WTC11 (cell line): ENCODE measurements around the gene GRPEL1. TPM values are rescaled to one million over a fixed set of nuclear protein-coding genes. Genes with fewer than 3 reads are reported as not detected.

Experiments
- ATAC-seq: fragments of 200-7000 bp; cut with Tn5 transposase; 2 replicates; pipeline ENCODE4 v1.10.0; 2021; ENCODE audit warnings: mild to moderate bottlenecking, moderate library complexity
- CTCF ChIA-PET: fragments of 300-600 bp; sonication (Branson Sonifier 250); formaldehyde crosslinking; loops from one replicate; lab custom pipeline; 2021; ENCODE audit warnings: antibody characterized with exemption; lab: Charles Lee
- POLR2A ChIA-PET: fragments of 350-600 bp; sonication (Branson Sonifier 250); formaldehyde crosslinking; loops from one replicate; lab custom pipeline; 2021; ENCODE audit warnings: antibody characterized with exemption; lab: Charles Lee
- DNase-seq: peaks from one replicate; pipeline ENCODE4 v3.0.0; 2021; ENCODE audit warnings: low spot score
- H3K27ac Mint-ChIP-seq: 2 replicates; pipeline ENCODE4 v1.8.0; 2021; ENCODE audit warnings: mixed read lengths
- H3K27me3 Mint-ChIP-seq: 2 replicates; pipeline ENCODE4 v1.8.0; 2021; ENCODE audit warnings: low read depth, mild to moderate bottlenecking, moderate library complexity, mixed read lengths
- H3K36me3 Mint-ChIP-seq: 2 replicates; pipeline ENCODE4 v1.8.0; 2021; ENCODE audit warnings: mixed read lengths
- H3K4me1 Mint-ChIP-seq: 2 replicates; pipeline ENCODE4 v1.8.0; 2022; ENCODE audit warnings: mixed read lengths
- H3K4me3 Mint-ChIP-seq: 2 replicates; pipeline ENCODE4 v1.8.0; 2021; ENCODE audit warnings: mild to moderate bottlenecking, moderate library complexity, mixed read lengths
- H3K9me3 Mint-ChIP-seq: 2 replicates; pipeline ENCODE4 v1.8.0; 2021; ENCODE audit warnings: mixed read lengths
- CBFB ChIP-seq: sonication (generic); formaldehyde crosslinking; IDR thresholded peaks from 2 replicates; pipeline ENCODE4 v1.8.1; 2022; ENCODE audit warnings: mild to moderate bottlenecking, low read depth, missing genetic modification reagents
- EMX1 ChIP-seq: fragments of 250-450 bp; sonication (Bioruptor Pico); IDR thresholded peaks from 2 replicates; pipeline ENCODE4 v1.8.0; 2021; ENCODE audit warnings: mild to moderate bottlenecking
- JUN ChIP-seq: sonication (generic); formaldehyde crosslinking; IDR thresholded peaks from 2 replicates; pipeline ENCODE4 v1.8.0; 2023; ENCODE audit warnings: mild to moderate bottlenecking, missing genetic modification reagents
- RELA ChIP-seq: sonication (generic); formaldehyde crosslinking; IDR thresholded peaks from 2 replicates; pipeline ENCODE4 v1.8.1; 2022; ENCODE audit warnings: missing genetic modification reagents, mild to moderate bottlenecking, borderline replicate concordance
- ZNF219 ChIP-seq: sonication (generic); formaldehyde crosslinking; IDR thresholded peaks from 2 replicates; pipeline ENCODE4 v1.8.0; 2023; ENCODE audit warnings: missing genetic modification reagents, mild to moderate bottlenecking, borderline replicate concordance
- ZNF232 ChIP-seq: sonication (generic); formaldehyde crosslinking; IDR thresholded peaks from 2 replicates; pipeline ENCODE4 v1.8.0; 2022; ENCODE audit warnings: mild to moderate bottlenecking, missing genetic modification reagents
- ZNF263 ChIP-seq: sonication (generic); formaldehyde crosslinking; IDR thresholded peaks from 2 replicates; pipeline ENCODE4 v1.8.1; 2022; ENCODE audit warnings: low read depth, mild to moderate bottlenecking, moderate library complexity, missing genetic modification reagents
- ZNF423 ChIP-seq: fragments of 250-450 bp; sonication (Bioruptor Pico); IDR thresholded peaks from 2 replicates; pipeline ENCODE4 v2.1.2; 2022; ENCODE audit warnings: mild to moderate bottlenecking, moderate library complexity
- total RNA-seq: library from RNA; stranded (reverse); gene quantifications from 3 replicates; pipeline ENCODE4 v1.2.3, GENCODE V29; 2021
- TF ChIP-seq, protein P1 (sequence below): sonication (generic); formaldehyde crosslinking; IDR thresholded peaks from 2 replicates; pipeline ENCODE4 v1.8.1; 2023; ENCODE audit warnings: mild to moderate bottlenecking, missing genetic modification reagents
- TF ChIP-seq, protein P2 (sequence below): sonication (generic); formaldehyde crosslinking; conservative IDR thresholded peaks from 2 replicates; pipeline ENCODE4 v1.8.1; 2022; ENCODE audit warnings: mild to moderate bottlenecking, missing genetic modification reagents
- TF ChIP-seq, protein P3 (sequence below): sonication (generic); formaldehyde crosslinking; IDR thresholded peaks from 2 replicates; pipeline ENCODE4 v1.8.0; 2022; ENCODE audit warnings: missing genetic modification reagents
- TF ChIP-seq, protein P4 (sequence below): sonication (generic); formaldehyde crosslinking; IDR thresholded peaks from 2 replicates; pipeline ENCODE4 v1.8.0; 2023; ENCODE audit warnings: missing genetic modification reagents
- TF ChIP-seq, protein P5 (sequence below): sonication (generic); formaldehyde crosslinking; IDR thresholded peaks from 2 replicates; pipeline ENCODE4 v1.8.1; 2023; ENCODE audit warnings: mild to moderate bottlenecking, missing genetic modification reagents
- TF ChIP-seq, protein P6 (sequence below): sonication (generic); formaldehyde crosslinking; IDR thresholded peaks from 2 replicates; pipeline ENCODE4 v1.8.1; 2023; ENCODE audit warnings: mild to moderate bottlenecking, missing genetic modification reagents, moderate library complexity
- TF ChIP-seq, protein P7 (sequence below): sonication (generic); formaldehyde crosslinking; IDR thresholded peaks from 2 replicates; pipeline ENCODE4 v1.8.0; 2023; ENCODE audit warnings: missing genetic modification reagents, mild to moderate bottlenecking, borderline replicate concordance

The GRPEL1 gene
- total RNA-seq, 1 experiment from 2014 or later: 50.0 TPM

DNA sequence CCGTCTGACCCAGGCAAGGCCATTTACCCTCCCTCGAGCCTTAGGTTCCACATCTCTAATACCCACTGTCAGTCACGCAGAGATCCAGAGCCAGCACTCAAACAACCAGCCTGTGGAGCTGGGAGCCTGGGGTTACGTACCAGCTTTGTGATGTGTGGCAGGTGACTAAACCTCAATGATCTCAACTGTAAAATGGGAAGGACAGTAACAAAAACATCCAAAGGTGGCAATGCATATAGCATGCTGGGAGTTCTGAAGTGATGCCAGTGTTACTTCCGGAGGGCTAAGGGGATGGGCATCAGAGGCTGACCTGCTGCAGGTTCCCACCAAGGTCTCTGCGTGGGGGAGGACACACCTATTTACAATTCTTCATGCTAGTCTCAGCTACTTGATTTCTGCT, 6.0 kb downstream of the GRPEL1 start:
- TF ChIP-seq JUN (CRISPR knock-in tag) (no peak), EMX1 (CRISPR knock-in tag) (no peak), ZNF232 (CRISPR knock-in tag) (no peak), CBFB (CRISPR knock-in tag) (no peak), ZNF423 (CRISPR knock-in tag) (no peak), ZNF219 (CRISPR knock-in tag) (no peak), ZNF263 (CRISPR knock-in tag) (no peak), RELA (no peak)
- TF ChIP-seq, protein P1, sequence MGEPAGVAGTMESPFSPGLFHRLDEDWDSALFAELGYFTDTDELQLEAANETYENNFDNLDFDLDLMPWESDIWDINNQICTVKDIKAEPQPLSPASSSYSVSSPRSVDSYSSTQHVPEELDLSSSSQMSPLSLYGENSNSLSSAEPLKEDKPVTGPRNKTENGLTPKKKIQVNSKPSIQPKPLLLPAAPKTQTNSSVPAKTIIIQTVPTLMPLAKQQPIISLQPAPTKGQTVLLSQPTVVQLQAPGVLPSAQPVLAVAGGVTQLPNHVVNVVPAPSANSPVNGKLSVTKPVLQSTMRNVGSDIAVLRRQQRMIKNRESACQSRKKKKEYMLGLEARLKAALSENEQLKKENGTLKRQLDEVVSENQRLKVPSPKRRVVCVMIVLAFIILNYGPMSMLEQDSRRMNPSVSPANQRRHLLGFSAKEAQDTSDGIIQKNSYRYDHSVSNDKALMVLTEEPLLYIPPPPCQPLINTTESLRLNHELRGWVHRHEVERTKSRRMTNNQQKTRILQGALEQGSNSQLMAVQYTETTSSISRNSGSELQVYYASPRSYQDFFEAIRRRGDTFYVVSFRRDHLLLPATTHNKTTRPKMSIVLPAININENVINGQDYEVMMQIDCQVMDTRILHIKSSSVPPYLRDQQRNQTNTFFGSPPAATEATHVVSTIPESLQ (CRISPR knock-in tag): no peak
- TF ChIP-seq, protein P2, sequence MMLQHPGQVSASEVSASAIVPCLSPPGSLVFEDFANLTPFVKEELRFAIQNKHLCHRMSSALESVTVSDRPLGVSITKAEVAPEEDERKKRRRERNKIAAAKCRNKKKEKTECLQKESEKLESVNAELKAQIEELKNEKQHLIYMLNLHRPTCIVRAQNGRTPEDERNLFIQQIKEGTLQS: no peak
- TF ChIP-seq, protein P3, sequence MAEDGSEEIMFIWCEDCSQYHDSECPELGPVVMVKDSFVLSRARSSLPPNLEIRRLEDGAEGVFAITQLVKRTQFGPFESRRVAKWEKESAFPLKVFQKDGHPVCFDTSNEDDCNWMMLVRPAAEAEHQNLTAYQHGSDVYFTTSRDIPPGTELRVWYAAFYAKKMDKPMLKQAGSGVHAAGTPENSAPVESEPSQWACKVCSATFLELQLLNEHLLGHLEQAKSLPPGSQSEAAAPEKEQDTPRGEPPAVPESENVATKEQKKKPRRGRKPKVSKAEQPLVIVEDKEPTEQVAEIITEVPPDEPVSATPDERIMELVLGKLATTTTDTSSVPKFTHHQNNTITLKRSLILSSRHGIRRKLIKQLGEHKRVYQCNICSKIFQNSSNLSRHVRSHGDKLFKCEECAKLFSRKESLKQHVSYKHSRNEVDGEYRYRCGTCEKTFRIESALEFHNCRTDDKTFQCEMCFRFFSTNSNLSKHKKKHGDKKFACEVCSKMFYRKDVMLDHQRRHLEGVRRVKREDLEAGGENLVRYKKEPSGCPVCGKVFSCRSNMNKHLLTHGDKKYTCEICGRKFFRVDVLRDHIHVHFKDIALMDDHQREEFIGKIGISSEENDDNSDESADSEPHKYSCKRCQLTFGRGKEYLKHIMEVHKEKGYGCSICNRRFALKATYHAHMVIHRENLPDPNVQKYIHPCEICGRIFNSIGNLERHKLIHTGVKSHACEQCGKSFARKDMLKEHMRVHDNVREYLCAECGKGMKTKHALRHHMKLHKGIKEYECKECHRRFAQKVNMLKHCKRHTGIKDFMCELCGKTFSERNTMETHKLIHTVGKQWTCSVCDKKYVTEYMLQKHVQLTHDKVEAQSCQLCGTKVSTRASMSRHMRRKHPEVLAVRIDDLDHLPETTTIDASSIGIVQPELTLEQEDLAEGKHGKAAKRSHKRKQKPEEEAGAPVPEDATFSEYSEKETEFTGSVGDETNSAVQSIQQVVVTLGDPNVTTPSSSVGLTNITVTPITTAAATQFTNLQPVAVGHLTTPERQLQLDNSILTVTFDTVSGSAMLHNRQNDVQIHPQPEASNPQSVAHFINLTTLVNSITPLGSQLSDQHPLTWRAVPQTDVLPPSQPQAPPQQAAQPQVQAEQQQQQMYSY (CRISPR knock-in tag): no peak
- TF ChIP-seq, protein P4, sequence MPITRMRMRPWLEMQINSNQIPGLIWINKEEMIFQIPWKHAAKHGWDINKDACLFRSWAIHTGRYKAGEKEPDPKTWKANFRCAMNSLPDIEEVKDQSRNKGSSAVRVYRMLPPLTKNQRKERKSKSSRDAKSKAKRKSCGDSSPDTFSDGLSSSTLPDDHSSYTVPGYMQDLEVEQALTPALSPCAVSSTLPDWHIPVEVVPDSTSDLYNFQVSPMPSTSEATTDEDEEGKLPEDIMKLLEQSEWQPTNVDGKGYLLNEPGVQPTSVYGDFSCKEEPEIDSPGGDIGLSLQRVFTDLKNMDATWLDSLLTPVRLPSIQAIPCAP: no peak
- TF ChIP-seq, protein P5, sequence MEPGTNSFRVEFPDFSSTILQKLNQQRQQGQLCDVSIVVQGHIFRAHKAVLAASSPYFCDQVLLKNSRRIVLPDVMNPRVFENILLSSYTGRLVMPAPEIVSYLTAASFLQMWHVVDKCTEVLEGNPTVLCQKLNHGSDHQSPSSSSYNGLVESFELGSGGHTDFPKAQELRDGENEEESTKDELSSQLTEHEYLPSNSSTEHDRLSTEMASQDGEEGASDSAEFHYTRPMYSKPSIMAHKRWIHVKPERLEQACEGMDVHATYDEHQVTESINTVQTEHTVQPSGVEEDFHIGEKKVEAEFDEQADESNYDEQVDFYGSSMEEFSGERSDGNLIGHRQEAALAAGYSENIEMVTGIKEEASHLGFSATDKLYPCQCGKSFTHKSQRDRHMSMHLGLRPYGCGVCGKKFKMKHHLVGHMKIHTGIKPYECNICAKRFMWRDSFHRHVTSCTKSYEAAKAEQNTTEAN (CRISPR knock-in tag): no peak
- TF ChIP-seq, protein P6, sequence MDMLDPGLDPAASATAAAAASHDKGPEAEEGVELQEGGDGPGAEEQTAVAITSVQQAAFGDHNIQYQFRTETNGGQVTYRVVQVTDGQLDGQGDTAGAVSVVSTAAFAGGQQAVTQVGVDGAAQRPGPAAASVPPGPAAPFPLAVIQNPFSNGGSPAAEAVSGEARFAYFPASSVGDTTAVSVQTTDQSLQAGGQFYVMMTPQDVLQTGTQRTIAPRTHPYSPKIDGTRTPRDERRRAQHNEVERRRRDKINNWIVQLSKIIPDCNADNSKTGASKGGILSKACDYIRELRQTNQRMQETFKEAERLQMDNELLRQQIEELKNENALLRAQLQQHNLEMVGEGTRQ (CRISPR knock-in tag): no peak
- TF ChIP-seq, protein P7, sequence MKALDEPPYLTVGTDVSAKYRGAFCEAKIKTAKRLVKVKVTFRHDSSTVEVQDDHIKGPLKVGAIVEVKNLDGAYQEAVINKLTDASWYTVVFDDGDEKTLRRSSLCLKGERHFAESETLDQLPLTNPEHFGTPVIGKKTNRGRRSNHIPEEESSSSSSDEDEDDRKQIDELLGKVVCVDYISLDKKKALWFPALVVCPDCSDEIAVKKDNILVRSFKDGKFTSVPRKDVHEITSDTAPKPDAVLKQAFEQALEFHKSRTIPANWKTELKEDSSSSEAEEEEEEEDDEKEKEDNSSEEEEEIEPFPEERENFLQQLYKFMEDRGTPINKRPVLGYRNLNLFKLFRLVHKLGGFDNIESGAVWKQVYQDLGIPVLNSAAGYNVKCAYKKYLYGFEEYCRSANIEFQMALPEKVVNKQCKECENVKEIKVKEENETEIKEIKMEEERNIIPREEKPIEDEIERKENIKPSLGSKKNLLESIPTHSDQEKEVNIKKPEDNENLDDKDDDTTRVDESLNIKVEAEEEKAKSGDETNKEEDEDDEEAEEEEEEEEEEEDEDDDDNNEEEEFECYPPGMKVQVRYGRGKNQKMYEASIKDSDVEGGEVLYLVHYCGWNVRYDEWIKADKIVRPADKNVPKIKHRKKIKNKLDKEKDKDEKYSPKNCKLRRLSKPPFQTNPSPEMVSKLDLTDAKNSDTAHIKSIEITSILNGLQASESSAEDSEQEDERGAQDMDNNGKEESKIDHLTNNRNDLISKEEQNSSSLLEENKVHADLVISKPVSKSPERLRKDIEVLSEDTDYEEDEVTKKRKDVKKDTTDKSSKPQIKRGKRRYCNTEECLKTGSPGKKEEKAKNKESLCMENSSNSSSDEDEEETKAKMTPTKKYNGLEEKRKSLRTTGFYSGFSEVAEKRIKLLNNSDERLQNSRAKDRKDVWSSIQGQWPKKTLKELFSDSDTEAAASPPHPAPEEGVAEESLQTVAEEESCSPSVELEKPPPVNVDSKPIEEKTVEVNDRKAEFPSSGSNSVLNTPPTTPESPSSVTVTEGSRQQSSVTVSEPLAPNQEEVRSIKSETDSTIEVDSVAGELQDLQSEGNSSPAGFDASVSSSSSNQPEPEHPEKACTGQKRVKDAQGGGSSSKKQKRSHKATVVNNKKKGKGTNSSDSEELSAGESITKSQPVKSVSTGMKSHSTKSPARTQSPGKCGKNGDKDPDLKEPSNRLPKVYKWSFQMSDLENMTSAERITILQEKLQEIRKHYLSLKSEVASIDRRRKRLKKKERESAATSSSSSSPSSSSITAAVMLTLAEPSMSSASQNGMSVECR (CRISPR knock-in tag): no peak
- TF ChIP-seq, all 79 proteins: peak for 0
- H3K9me3 Mint-ChIP-seq: no peaks in the 10 kb centered on the region
- CTCF ChIA-PET: interaction anchor here (1.5 to 1.9 kb wide), 2 partner anchors 9 to 21 kb away, joined by 6 to 8 read pairs; no protein-coding TSS in a partner anchor
- POLR2A ChIA-PET: no interaction called here
- H3K27me3 Mint-ChIP-seq: no peaks in the 10 kb centered on the region
- ATAC-seq (no peak), DNase-seq (no peak)
- no peak overlapping the region for H3K27ac Mint-ChIP-seq
- H3K4me1 Mint-ChIP-seq: peaks cover 13% of the 10 kb centered on the region
- peaks cover 68% of the 10 kb centered on the region for H3K36me3 Mint-ChIP-seq
- no peak overlapping the region for H3K4me3 Mint-ChIP-seq
